Mesenchymal stem cell (in vitro differentiated cells and primary cell): ENCODE measurements around the gene TEAD4.
A peak's percentile ranks its signal among the peaks of the same experiment; 100 is the strongest.

Experiments used
- DNase-seq: peaks from one replicate; pipeline ENCODE4 v3.0.0-alpha.2; 2013
- H2AFZ ChIP-seq: one replicate; pipeline ENCODE4 v1.6.1; 2013; ENCODE audit warnings: low read depth, mild to moderate bottlenecking, control low read depth, inconsistent platforms, low read length, moderate library complexity
- H2AK5ac ChIP-seq: 2 replicates; pipeline ENCODE4 v1.6.1; 2013; ENCODE audit warnings: low read length, moderate library complexity, mild to moderate bottlenecking, inconsistent platforms; ENCODE audit not compliant: severe bottlenecking
- H2BK120ac ChIP-seq: one replicate; pipeline ENCODE4 v1.6.1; 2013; ENCODE audit warnings: low read depth, mild to moderate bottlenecking, inconsistent platforms, low read length, moderate library complexity
- H2BK12ac ChIP-seq, 2 experiments: one replicate each; pipeline ENCODE4 v1.6.1; 2013; ENCODE audit warnings: inconsistent platforms in 2 of 2, low read length in 2 of 2, mild to moderate bottlenecking in 2 of 2, moderate library complexity in 2 of 2, control low read depth in 1 of 2
- H2BK15ac ChIP-seq: one replicate; pipeline ENCODE4 v1.6.1; 2013; ENCODE audit warnings: mild to moderate bottlenecking, low read depth, inconsistent platforms; ENCODE audit not compliant: poor library complexity, severe bottlenecking
- H2BK5ac ChIP-seq: 2 replicates; pipeline ENCODE4 v1.6.1; 2013; ENCODE audit warnings: low read depth, mild to moderate bottlenecking, low read length, control low read depth, inconsistent platforms; ENCODE audit not compliant: poor library complexity, severe bottlenecking
- H3K14ac ChIP-seq, 2 experiments: one replicate each; pipeline ENCODE4 v1.6.1; 2013; ENCODE audit warnings: inconsistent platforms in 2 of 2, low read length in 2 of 2, control low read depth in 1 of 2, mild to moderate bottlenecking in 1 of 2, moderate library complexity in 1 of 2
- H3K18ac ChIP-seq, 2 experiments: one replicate each; pipeline ENCODE4 v1.6.1; 2013; ENCODE audit warnings: inconsistent platforms in 2 of 2, low read length in 2 of 2, control low read depth in 1 of 2, low read depth in 1 of 2, mild to moderate bottlenecking in 1 of 2
- H3K23ac ChIP-seq, 2 experiments: one replicate each; pipeline ENCODE4 v1.6.1; 2013; ENCODE audit warnings: inconsistent platforms in 2 of 2, low read length in 2 of 2, mild to moderate bottlenecking in 2 of 2, moderate library complexity in 2 of 2, control low read depth in 1 of 2
- H3K27ac ChIP-seq: 2 replicates; pipeline ENCODE4 v1.5.1; 2013; ENCODE audit warnings: mild to moderate bottlenecking, moderate library complexity, low read length, control low read depth, inconsistent platforms; ENCODE audit not compliant: poor library complexity, severe bottlenecking
- H3K27me3 ChIP-seq, 2 experiments: 2 replicates each; pipeline versions ENCODE4 v1.6.1 to v1.7.0; 2013; ENCODE audit warnings: low read length in 2 of 2, mild to moderate bottlenecking in 2 of 2, moderate library complexity in 2 of 2, control low read depth in 1 of 2, inconsistent platforms in 1 of 2; ENCODE audit not compliant: control insufficient read depth in 1 of 2, insufficient read depth in 1 of 2
- H3K36me3 ChIP-seq, 2 experiments: 2 replicates each; pipeline versions ENCODE4 v1.6.1 to v1.7.0; 2013; ENCODE audit warnings: low read length in 2 of 2, control low read depth in 1 of 2, inconsistent platforms in 1 of 2, low read depth in 1 of 2, mild to moderate bottlenecking in 1 of 2; ENCODE audit not compliant: insufficient read depth in 2 of 2, control insufficient read depth in 1 of 2
- H3K4ac ChIP-seq, 2 experiments: one replicate each; pipeline ENCODE4 v1.6.1; 2013; ENCODE audit warnings: inconsistent platforms in 2 of 2, low read length in 2 of 2, mild to moderate bottlenecking in 2 of 2, moderate library complexity in 2 of 2, control low read depth in 1 of 2, low read depth in 1 of 2
- H3K4me1 ChIP-seq: 2 replicates; pipeline ENCODE4 v1.6.1; 2013; ENCODE audit warnings: low read depth, low read length, control low read depth; ENCODE audit not compliant: control insufficient read depth, insufficient read depth
- H3K4me2 ChIP-seq: 2 replicates; pipeline ENCODE4 v1.6.1; 2013; ENCODE audit warnings: low read length, mild to moderate bottlenecking, inconsistent platforms; ENCODE audit not compliant: poor library complexity, severe bottlenecking
- H3K4me3 ChIP-seq, 2 experiments: 2 replicates each; pipeline versions ENCODE4 v1.5.1 to v1.7.0; 2013; ENCODE audit warnings: low read length in 2 of 2, mild to moderate bottlenecking in 2 of 2, control low read depth in 1 of 2, low read depth in 1 of 2; ENCODE audit not compliant: insufficient read depth in 1 of 2
- H3K79me1 ChIP-seq: replicated peaks from 2 replicates; pipeline ENCODE4 v1.6.1; 2013; ENCODE audit warnings: mild to moderate bottlenecking, control low read depth, low read length, inconsistent platforms; ENCODE audit not compliant: poor library complexity, severe bottlenecking
- H3K9ac ChIP-seq: 2 replicates; pipeline ENCODE4 v1.7.0; 2013; ENCODE audit warnings: mild to moderate bottlenecking, low read length, moderate library complexity
- H3K9me3 ChIP-seq: 2 replicates; pipeline ENCODE4 v1.7.0; 2013; ENCODE audit warnings: mild to moderate bottlenecking, low read length; ENCODE audit not compliant: control insufficient read depth
- H4K8ac ChIP-seq: one replicate; pipeline ENCODE4 v1.6.1; 2013; ENCODE audit warnings: inconsistent platforms, mild to moderate bottlenecking, low read length, moderate library complexity
- H4K91ac ChIP-seq: one replicate; pipeline ENCODE4 v1.6.1; 2013; ENCODE audit warnings: mild to moderate bottlenecking, low read length, inconsistent platforms
- WGBS: methylation state at CpG from one replicate; pipeline ENCODE4 v1.1.7; 2013; ENCODE audit warnings: mixed read lengths; 5-methylcytosine and 5-hydroxymethylcytosine counted together

TEAD4 gene

GRCh38 chr12:3083241-3083920 lies 124.2 kb downstream of the TEAD4 start:
- no peak for DNase-seq
- Histone ChIP-seq H2BK5ac (no peak overlapping the region), H3K27me3 (no peaks in the 10 kb centered on the region), H2BK120ac (no peak overlapping the region), H3K27ac (no peak overlapping the region), H3K9ac (no peak overlapping the region), H3K4me1 (peaks cover 27% of the 10 kb centered on the region), H3K36me3 (peaks cover 0 to 7% of the 10 kb centered on the region in 2 experiments), H4K91ac (no peak overlapping the region), H3K4ac (no peak overlapping the region), H3K14ac (no peak overlapping the region), H3K18ac (no peak overlapping the region), H3K9me3 (no peaks in the 10 kb centered on the region), H2AFZ (no peak overlapping the region), H3K4me3 (no peak overlapping the region), H2BK15ac (no peak overlapping the region), H4K8ac (peak overlapping the region; percentile 7), H3K4me2 (no peak overlapping the region), H2AK5ac (peak overlapping the region; percentile 58), H2BK12ac (no peak overlapping the region), H3K79me1 (peaks cover 22% of the 10 kb centered on the region), H3K23ac (no peak overlapping the region)
- 80% methylated on average over 6 of the region's 6 CpGs for WGBS

DNA sequence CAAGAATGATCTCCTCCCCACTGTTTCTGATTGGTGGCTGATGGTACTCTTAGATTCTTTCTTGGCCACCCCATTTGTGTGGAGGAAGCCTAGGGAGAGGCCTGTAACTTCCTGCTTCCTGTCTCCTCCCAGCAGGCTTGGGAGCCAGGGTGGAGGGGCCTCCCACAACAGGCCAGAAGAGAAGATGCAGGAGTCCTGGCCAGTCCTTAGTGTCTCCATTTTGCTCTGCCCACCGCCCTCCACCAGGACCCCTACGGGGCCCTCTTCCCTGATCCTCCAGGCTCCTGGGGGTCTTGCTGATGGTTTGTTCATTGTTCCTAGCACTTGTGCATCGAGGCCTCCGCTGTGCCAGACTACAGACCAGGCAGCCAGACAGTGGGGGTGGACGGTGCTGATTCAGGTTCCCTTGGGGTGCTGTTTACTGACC lies 124.7 kb downstream of the TEAD4 start:
- no peak overlapping the region for H3K4me3 ChIP-seq
- no peak overlapping the region for H2BK5ac ChIP-seq
- H2BK15ac ChIP-seq: no peak overlapping the region
- H3K27ac ChIP-seq: no peak overlapping the region
- no peak overlapping the region for H3K9ac ChIP-seq
- H4K91ac ChIP-seq: no peak overlapping the region
- H2BK12ac ChIP-seq: no peak overlapping the region
- H3K4ac ChIP-seq: peak overlapping the region in 1 of 2 experiments; percentile 59
- H3K18ac ChIP-seq: no peak overlapping the region
- no peak for DNase-seq
- H2AFZ ChIP-seq: no peak overlapping the region
- no peak overlapping the region for H2BK120ac ChIP-seq
- no peak overlapping the region for H3K14ac ChIP-seq
- peaks cover 0 to 7% of the 10 kb centered on the region in 2 experiments for H3K36me3 ChIP-seq
- H3K27me3 ChIP-seq: no peaks in the 10 kb centered on the region
- H3K79me1 ChIP-seq: peaks cover 20% of the 10 kb centered on the region
- no peaks in the 10 kb centered on the region for H3K9me3 ChIP-seq
- H3K4me2 ChIP-seq: no peak overlapping the region
- WGBS: 94% methylated on average over 5 of the region's 5 CpGs
- no peak overlapping the region for H3K23ac ChIP-seq
- no peak overlapping the region for H2AK5ac ChIP-seq
- peaks cover 29% of the 10 kb centered on the region for H3K4me1 ChIP-seq
- peak overlapping the region; percentile 7 for H4K8ac ChIP-seq

DNA sequence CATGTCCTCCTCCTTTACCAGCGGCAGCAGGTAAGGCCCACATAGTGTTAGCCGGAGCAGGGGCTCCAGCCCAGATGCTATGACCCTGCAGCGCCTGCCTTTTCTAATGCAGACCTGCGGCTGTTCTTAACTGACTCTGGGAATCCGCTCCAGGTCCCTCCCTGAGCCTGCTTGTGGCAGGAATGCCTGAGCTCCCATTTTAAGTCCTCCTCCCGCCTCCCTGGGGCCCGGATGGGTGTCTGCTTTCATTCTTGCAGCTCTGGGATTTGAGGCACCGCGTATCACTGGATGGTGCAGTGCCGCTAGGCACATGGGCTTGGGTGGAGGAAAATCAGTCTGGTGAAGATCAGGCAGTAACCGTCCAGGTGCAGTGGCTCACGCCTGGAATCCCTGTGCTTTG lies 125.5 kb downstream of the TEAD4 start:
- Histone ChIP-seq H2BK15ac (no peak overlapping the region), H3K4me2 (no peak overlapping the region), H3K4me1 (peaks cover 29% of the 10 kb centered on the region), H2BK5ac (no peak overlapping the region), H3K14ac (no peak overlapping the region), H4K8ac (no peak overlapping the region), H3K4me3 (no peak overlapping the region), H3K36me3 (peaks cover 0 to 7% of the 10 kb centered on the region in 2 experiments), H3K4ac (no peak overlapping the region), H2AFZ (no peak overlapping the region), H3K9me3 (no peaks in the 10 kb centered on the region), H3K18ac (no peak overlapping the region), H2AK5ac (no peak overlapping the region), H3K27me3 (no peaks in the 10 kb centered on the region), H2BK12ac (no peak overlapping the region), H3K23ac (no peak overlapping the region), H3K79me1 (peaks cover 20% of the 10 kb centered on the region), H3K27ac (no peak overlapping the region), H4K91ac (no peak overlapping the region), H2BK120ac (no peak overlapping the region), H3K9ac (no peak overlapping the region)
- WGBS: 86% methylated on average over 12 of the region's 12 CpGs
- no peak for DNase-seq

- DNase-seq: no peak
- no peak overlapping the region for H3K9ac ChIP-seq
- no peak overlapping the region for H3K18ac ChIP-seq
- no peak overlapping the region for H3K14ac ChIP-seq
- 94% methylated on average over 18 of the region's 19 CpGs for WGBS
- no peak overlapping the region for H2AK5ac ChIP-seq
- H3K4me3 ChIP-seq: no peak overlapping the region
- peaks cover 26% of the 10 kb centered on the region for H3K79me1 ChIP-seq
- H3K4me1 ChIP-seq: peaks cover 30% of the 10 kb centered on the region
- no peak overlapping the region for H2BK5ac ChIP-seq
- no peaks in the 10 kb centered on the region for H3K27me3 ChIP-seq
- no peaks in the 10 kb centered on the region for H3K9me3 ChIP-seq
- H3K23ac ChIP-seq: no peak overlapping the region
- no peak overlapping the region for H2BK15ac ChIP-seq
- peaks cover 0 to 9% of the 10 kb centered on the region in 2 experiments for H3K36me3 ChIP-seq
- H4K91ac ChIP-seq: no peak overlapping the region
- H3K4ac ChIP-seq: no peak overlapping the region
- H3K4me2 ChIP-seq: no peak overlapping the region
- no peak overlapping the region for H3K27ac ChIP-seq
- no peak overlapping the region for H2AFZ ChIP-seq
- no peak overlapping the region for H2BK120ac ChIP-seq
- H4K8ac ChIP-seq: no peak overlapping the region
- H2BK12ac ChIP-seq: no peak overlapping the region
Observed at GRCh38 chr12:3085341-3086139, 126.3 kb downstream of the TEAD4 start.
